Activated CD8-positive, alpha-beta T cell treated with anti-CD3 and anti-CD28 coated beads for 36 hours (primary cell): ENCODE data around the gene LRAT. TPM values are rescaled to one million over a fixed set of nuclear protein-coding genes. Genes with fewer than 3 reads are reported as not detected.

ENCODE experiments used
- ATAC-seq: fragments of 200-7000 bp; cut with Tn5 transposase; one replicate; pipeline ENCODE4 v1.10.0; 2021; ENCODE audit warnings: mild to moderate bottlenecking, moderate library complexity
- CTCF ChIA-PET: fragments of 350-600 bp; sonication (Branson Sonifier 250); formaldehyde crosslinking; loops from one replicate; lab custom pipeline; 2021; ENCODE audit warnings: antibody characterized with exemption; lab: Charles Lee
- POLR2A ChIA-PET: fragments of 350-600 bp; sonication (Branson Sonifier 250); formaldehyde crosslinking; loops from one replicate; lab custom pipeline; 2021; ENCODE audit warnings: antibody characterized with exemption; lab: Charles Lee
- DNase-seq: peaks from one replicate; pipeline ENCODE4 v3.0.0-alpha.2; 2020
- H3K27ac Mint-ChIP-seq: one replicate; pipeline ENCODE4 v1.8.0; 2021; ENCODE audit warnings: mild to moderate bottlenecking, mixed read lengths
- H3K27me3 Mint-ChIP-seq: one replicate; pipeline ENCODE4 v1.8.0; 2021; ENCODE audit warnings: mixed read lengths
- H3K36me3 Mint-ChIP-seq: one replicate; pipeline ENCODE4 v1.8.0; 2021; ENCODE audit warnings: low read depth, mixed read lengths
- H3K4me1 Mint-ChIP-seq: one replicate; pipeline ENCODE4 v1.8.0; 2021; ENCODE audit warnings: low read depth, mixed read lengths
- H3K4me3 Mint-ChIP-seq: one replicate; pipeline ENCODE4 v1.8.0; 2021; ENCODE audit warnings: mild to moderate bottlenecking, moderate library complexity, mixed read lengths
- H3K9me3 Mint-ChIP-seq: one replicate; pipeline ENCODE4 v1.8.0; 2021; ENCODE audit warnings: mixed read lengths
- intact Hi-C: fragments of 100-400 bp; cut with micrococcal nuclease; formaldehyde crosslinking; loops from one replicate; pipeline ENCODE4 v1.10.0; 2022
- total RNA-seq, 2 experiments: library from RNA; stranded (reverse); gene quantifications; one replicate each; pipeline ENCODE4 v1.2.3, GENCODE V29; 2021
- TF ChIP-seq, protein P1 (sequence below): fragments of 200-600 bp; IDR thresholded peaks from one replicate; pipeline ENCODE4 v1.8.0; 2022; ENCODE audit warnings: antibody characterized with exemption, mild to moderate bottlenecking

Gene LRAT
- not detected for total RNA-seq

DNA sequence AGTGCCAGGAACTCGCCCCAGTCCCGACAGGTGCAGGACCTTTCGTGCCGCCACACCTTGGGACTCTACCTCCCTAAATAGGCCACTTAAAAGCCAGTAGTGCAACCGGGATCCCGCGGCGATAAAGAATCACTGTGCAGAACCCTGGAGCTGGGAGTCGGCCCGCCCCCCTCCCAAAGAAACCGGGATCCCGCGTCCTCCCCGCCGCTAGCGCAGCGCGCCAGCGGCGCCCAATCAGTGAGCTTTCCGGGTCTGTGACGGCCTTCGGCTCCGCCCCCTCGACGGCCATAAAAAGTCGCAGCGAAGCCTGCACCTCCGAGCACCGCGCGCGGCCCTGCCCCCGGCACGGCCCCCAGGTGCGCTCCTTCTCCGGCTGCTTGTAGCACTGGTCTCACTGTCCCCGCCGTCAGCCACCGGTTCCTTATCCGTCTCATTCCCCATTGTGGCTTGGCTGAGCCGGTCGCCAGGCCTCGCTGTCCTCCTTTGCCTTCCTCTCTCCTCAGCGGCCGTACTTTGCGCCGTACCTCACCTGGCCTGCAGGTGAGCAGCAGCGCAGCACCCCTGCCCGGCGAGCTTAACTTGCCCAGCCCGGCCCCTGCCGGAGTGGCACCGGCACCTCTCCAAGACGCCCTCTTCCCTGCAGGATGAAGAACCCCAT is at the start of gene LRAT:
Gene LRAT, plus strand, starts transcription at position 318 of the 658 bp plus-strand sequence. Its CDS starts 327 bp downstream, at position 645.
- H3K27me3 Mint-ChIP-seq, result peaks cover 57% of the 10 kb centered on the region
- TF ChIP-seq, protein P1, sequence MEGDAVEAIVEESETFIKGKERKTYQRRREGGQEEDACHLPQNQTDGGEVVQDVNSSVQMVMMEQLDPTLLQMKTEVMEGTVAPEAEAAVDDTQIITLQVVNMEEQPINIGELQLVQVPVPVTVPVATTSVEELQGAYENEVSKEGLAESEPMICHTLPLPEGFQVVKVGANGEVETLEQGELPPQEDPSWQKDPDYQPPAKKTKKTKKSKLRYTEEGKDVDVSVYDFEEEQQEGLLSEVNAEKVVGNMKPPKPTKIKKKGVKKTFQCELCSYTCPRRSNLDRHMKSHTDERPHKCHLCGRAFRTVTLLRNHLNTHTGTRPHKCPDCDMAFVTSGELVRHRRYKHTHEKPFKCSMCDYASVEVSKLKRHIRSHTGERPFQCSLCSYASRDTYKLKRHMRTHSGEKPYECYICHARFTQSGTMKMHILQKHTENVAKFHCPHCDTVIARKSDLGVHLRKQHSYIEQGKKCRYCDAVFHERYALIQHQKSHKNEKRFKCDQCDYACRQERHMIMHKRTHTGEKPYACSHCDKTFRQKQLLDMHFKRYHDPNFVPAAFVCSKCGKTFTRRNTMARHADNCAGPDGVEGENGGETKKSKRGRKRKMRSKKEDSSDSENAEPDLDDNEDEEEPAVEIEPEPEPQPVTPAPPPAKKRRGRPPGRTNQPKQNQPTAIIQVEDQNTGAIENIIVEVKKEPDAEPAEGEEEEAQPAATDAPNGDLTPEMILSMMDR, result no peak
- intact Hi-C loops, result no loop called here
- no peaks in the 10 kb centered on the region for H3K36me3 Mint-ChIP-seq
- H3K4me1 Mint-ChIP-seq, result peaks cover 11% of the 10 kb centered on the region
- H3K27ac Mint-ChIP-seq, result no peak within 1 kb of the TSS
- ATAC-seq, result peak; percentile 89
- no peaks in the 10 kb centered on the region for H3K9me3 Mint-ChIP-seq
- peak within 1 kb of the TSS; percentile 62 for H3K4me3 Mint-ChIP-seq
- POLR2A ChIA-PET, result no interaction called here
- CTCF ChIA-PET, result interaction anchor here (0.9 to 1.2 kb wide), 2 partner anchors 65 to 117 kb away, joined by 3 to 5 read pairs; no protein-coding TSS in a partner anchor
- DNase-seq, result peak; percentile 40

DNA sequence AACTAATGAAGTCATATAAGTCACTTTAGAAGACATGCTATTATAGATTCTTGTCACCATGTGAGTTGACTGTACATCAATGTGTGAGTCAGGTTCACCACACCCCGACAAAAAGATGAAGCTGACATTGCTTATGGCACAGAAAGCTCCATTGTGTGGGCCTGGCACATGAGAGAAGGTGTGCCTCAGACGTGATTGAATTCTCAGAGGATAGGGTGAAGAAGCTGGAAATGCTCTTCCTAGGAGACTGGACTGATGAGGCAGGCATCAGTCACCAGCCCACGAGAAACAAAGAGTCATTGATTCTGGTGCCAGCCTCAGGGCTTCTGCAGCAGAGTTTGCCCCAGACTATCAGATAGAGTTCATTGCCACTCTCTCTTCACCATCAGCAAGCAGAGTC is 35.9 kb upstream of the LRAT start:
- ATAC-seq (no peak), DNase-seq (no peak)
- H3K27me3 Mint-ChIP-seq, result peaks cover 4% of the 10 kb centered on the region
- CTCF ChIA-PET, result interaction anchor here (1.4 kb wide), 1 partner anchor 21 kb away, joined by 4 read pairs; no protein-coding TSS in a partner anchor
- POLR2A ChIA-PET, result no interaction called here
- H3K4me3 Mint-ChIP-seq, result no peak overlapping the region
- H3K36me3 Mint-ChIP-seq, result no peaks in the 10 kb centered on the region
- TF ChIP-seq, protein P1, result no peak
- no peak overlapping the region for H3K27ac Mint-ChIP-seq
- intact Hi-C loops, result no loop called here
- no peaks in the 10 kb centered on the region for H3K4me1 Mint-ChIP-seq
- H3K9me3 Mint-ChIP-seq, result no peaks in the 10 kb centered on the region

DNA sequence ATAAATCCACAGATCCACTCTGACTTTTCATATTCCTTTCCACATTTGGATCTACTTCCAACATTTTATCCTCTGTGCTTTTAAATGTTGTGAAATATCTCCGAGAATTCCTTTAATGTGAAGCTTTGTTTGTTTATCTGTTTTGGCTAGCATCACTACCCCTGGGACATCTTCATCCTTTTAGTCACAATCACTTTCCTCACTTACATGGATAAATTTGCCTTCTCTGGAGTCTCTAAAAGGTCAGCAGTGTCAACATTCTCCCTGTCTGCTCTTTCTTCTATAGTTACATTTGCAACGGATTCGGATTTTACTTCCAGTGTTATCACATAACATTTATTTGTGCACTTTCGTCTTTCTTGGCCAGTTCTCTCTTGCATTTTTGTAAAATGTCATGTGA is 34.2 kb upstream of the LRAT start:
- intact Hi-C loops, result no loop called here
- POLR2A ChIA-PET, result no interaction called here
- DNase-seq, result no peak
- H3K36me3 Mint-ChIP-seq, result no peaks in the 10 kb centered on the region
- ATAC-seq, result no peak
- H3K9me3 Mint-ChIP-seq, result no peaks in the 10 kb centered on the region
- no peak overlapping the region for H3K4me3 Mint-ChIP-seq
- no peaks in the 10 kb centered on the region for H3K4me1 Mint-ChIP-seq
- CTCF ChIA-PET, result no interaction called here
- TF ChIP-seq, protein P1, result no peak
- no peak overlapping the region for H3K27ac Mint-ChIP-seq
- peaks cover 4% of the 10 kb centered on the region for H3K27me3 Mint-ChIP-seq

DNA sequence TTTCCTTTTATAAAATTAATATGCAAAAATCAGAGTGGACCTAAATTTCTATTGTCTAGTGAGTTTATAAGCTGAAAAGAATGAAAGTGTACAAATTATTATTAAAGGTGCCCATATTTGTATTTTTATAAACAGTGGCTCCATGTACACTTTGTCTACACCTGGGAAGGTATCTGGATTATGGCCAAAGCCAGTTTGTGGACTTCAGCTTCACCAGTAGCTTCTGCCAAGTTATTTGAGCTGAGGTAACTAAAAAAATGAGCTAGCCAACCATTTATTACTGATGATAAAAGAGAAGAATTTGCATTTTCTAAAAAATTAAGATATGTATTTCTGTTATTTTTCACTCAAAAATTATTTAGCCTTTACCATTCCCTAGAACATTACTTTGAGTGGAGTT is 32.3 kb upstream of the LRAT start:
- CTCF ChIA-PET, result no interaction called here
- Mint-ChIP-seq H3K36me3 (no peaks in the 10 kb centered on the region), H3K4me1 (no peaks in the 10 kb centered on the region), H3K27me3 (peaks cover 4% of the 10 kb centered on the region), H3K4me3 (no peak overlapping the region), H3K9me3 (no peaks in the 10 kb centered on the region), H3K27ac (no peak overlapping the region)
- ATAC-seq (no peak), DNase-seq (no peak)
- intact Hi-C loops, result no loop called here
- TF ChIP-seq, protein P1, result no peak
- POLR2A ChIA-PET, result no interaction called here

DNA sequence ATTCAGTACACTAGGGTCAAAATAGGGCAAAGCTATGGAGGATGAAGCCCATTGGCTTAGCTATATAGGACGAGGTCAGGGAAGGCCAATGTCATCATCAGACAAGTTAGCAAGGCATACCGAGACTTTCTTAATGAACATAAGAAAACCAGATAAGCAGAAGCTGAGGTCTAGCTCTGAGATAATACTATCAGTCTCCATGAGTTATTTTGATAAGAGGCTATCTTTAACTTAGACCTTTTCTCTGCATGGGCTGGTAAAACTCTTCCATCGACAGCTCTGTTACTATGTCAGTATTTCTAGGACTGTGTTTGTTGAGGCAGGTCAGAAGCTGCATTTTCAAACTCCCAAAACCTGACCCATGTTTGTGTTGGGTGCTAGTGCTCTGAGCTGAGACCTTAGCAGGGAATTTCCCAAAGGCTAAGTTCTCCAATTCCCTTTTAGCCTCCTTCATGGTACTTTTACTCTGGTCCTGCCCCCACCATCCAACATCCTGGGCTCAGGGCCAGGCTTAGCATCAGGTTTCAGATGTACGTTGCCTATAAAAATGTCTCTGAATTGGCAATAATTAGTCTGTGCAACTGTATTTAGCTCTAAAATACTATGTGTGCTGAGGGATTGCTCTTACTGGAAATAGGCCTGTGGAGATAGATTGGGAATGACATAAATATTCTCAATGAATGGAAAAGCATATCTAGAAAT is 29.3 kb upstream of the LRAT start:
- CTCF ChIA-PET, result interaction anchor here (0.7 kb wide), 1 partner anchor 155 kb away, joined by 3 read pairs; no protein-coding TSS in a partner anchor
- no peak for DNase-seq
- Mint-ChIP-seq H3K27me3 (no peaks in the 10 kb centered on the region), H3K4me3 (no peak overlapping the region), H3K4me1 (no peaks in the 10 kb centered on the region), H3K36me3 (no peaks in the 10 kb centered on the region), H3K27ac (no peak overlapping the region), H3K9me3 (no peaks in the 10 kb centered on the region)
- intact Hi-C loops, result no loop called here
- POLR2A ChIA-PET, result no interaction called here
- no peak for ATAC-seq
- TF ChIP-seq, protein P1, result no peak
